HG03045 (cell line): Measurements from ENCODE around the gene ICAM2.
"Not testable (repeated sequence)": the region's sequence is repeated elsewhere in the genome, so short reads cannot be mapped to it uniquely, and the experiment has no call there.

Source experiments
- ATAC-seq: cut with Tn5 transposase; IDR thresholded peaks from one replicate; pipeline ENCODE4 v1.9.1; 2021; ENCODE audit warnings: mild to moderate bottlenecking, moderate library complexity; ENCODE audit not compliant: unreplicated experiment

The ICAM2 gene

GRCh38 chr17:64015447-64015846, 5.0 kb downstream of the ICAM2 start:
- ATAC-seq = no peak

- no peak for ATAC-seq
These were observed 10.6 kb downstream of the ICAM2 start for GRCh38 chr17:64009571-64010402.

DNA sequence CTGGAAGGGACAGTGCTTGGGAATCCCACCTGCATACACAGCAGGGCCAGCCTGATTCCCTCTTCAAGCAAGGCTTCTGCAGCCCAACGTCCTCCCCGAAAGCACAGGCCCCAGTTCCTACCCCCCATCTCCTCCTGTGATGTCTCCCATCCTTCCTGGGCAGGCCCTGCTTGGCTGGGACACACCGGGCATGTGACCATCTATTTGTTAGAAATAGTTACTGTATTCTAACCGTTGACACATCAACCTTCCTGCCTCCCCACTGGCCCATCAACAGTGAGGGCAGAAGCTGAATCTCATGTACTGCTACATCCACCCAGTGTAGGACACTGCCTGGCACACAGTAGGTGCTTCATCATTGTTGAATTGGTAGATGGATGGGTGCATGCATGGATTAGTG, 11.6 kb downstream of the ICAM2 start:
- no peak for ATAC-seq

- no peak for ATAC-seq
These were observed 12.1 kb downstream of the ICAM2 start for GRCh38 chr17:64008346-64008745.

GRCh38 chr17:64007838-64008282, 12.6 kb downstream of the ICAM2 start:
- no peak for ATAC-seq

DNA sequence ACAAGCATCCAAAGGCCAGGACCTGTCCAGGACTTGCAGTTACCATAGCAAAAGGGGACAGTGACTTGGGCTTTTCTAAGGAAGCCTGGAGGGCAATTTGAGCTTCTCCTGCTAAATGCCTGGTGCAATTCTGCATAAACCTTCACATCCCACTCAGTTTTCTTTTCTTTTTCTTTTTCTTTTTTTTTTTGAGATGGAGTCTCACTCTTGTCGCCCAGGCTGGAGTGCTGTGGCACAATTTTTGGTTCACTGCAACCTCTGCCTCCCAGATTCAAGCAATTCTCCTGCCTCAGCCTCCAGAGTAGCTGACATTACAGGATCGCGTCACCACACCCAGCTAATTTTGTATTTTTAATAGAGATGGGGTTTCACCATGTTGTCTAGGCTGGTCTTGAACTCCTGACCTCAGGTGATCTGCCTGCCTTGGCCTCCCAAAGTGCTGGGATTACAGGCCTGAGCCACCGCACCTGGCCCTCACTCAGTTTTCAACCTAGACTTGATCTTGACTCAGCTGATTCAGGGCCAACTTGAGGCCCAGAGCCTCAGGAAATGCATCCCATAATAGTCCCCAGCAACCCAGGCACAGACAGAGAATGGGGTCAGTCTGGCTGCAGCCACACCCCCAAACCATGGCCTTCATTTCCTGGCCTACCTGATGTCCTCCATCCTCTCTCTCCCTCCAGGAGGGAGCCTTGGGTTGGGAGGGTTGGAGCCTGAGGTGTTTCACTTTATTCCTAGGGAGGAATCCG, 13.2 kb downstream of the ICAM2 start:
- ATAC-seq = not testable (repeated sequence)

GRCh38 chr17:64006361-64007088, 13.9 kb downstream of the ICAM2 start:
- no peak for ATAC-seq

DNA sequence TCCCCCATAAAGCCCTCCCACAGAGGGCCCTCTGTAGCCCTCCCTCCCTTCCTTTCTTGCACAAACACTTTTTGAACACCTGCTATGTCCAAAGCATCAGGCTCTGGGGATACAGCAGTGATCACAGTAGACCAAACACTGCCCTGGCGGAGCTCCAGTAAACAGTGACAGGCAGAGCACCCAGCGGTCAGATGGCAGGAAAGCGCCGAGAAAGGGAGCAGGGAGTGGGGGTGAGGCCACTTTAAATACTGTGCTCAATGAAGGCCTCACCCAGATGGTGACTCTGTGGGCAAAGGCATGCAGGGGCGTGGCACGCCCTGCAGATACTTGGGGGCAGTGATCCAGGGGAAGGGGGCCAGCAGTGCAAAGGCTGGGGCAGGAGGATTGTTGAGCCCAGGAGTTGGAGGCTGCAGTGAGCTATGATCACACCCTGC, 14.7 kb downstream of the ICAM2 start:
- ATAC-seq = no peak

DNA sequence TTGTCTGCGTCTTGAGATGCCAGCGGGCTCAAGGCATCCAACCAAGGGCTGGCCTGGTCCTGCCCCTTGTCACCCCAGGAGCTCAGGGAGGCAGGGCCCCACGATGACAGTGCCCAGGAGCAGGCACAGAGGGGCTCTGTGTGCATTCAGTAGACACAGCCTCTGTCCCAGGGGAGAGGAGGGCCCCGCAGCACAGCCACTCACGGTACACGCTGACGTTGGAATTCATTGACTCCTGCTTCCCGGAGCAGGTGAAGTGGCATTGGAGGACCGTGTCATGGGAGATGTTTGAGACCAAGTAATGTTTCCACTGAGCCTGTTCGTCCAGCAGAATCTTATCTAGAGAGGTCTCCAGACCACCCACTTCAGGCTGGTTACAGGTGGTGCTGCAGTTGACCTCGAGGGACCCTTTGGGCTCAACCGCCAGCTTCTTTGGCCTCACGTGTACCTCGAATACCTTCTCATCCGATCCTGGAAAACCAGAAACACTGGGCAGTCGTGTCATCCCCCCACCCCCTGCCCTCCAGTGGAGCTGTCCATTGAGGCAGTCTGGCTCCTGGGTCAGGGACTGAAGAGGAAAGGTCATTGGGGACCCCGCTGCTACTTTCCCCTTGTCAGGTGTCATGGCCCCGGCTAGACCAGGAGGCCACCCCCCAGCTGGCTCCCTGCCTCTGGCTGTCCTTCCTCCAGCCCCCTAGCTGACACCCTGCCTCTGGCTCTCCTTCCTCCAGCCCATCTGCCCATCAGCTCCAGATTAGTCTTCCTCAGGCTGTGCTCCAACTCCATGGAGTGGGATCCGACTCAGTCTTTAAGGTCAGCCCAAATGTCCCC, 15.3 kb downstream of the ICAM2 start:
- ATAC-seq = no peak

DNA sequence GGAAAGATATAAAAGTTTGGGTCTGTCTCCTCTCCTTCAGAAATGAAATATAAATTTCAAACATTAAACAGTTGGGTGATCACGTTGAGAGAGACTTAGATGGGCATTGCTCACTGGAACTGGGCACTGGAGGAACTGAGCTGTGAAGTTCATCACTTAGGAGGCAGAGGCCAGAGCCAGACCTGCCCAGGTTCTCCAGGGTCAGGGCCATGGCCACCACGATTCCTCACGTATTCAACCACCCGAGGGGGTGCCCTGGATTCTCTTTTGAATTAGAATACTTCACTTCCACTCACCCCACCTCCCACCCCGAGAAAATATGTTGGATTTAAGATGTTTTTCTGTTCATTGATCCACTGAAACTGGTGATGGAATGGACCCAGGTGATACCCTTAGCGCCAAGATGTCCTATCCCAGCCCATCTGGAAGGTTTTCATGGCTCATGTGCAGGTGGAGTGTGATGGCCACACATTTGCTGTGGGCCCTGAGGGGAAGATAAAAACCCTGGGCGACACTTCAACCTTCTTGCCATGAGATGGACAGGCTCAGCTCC, 16.1 kb downstream of the ICAM2 start:
- ATAC-seq = no peak

DNA sequence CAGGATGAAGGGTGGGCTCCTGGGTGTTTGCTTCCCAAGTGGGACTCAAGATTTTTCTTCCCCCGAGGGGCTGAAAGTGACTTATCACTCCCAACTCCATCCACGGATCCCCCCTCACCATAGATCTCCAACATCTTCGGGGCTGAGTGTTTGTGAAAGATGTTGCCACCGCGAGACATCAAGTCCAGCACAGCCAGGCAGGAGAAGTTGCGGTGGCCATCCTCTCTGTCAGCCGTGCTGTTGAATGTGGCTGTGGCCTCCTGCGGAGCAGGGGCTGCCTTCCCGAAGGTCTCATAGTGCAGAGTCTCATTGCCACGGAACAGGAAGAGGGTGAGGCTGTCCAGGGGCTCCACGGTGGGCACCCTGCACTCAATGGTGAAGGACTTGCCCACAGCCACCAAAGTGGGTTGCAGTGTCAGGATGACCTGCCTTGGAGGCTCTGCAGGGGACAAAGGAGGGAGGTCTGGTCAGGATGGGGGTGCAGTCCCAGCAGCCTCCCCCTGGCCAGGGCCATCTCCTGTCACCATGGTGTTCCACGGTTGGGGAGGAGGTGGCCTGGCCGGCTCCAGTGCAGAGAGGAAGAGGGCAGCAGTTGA, 16.8 kb downstream of the ICAM2 start:
- ATAC-seq = no peak

GRCh38 chr17:64002658-64003525, 17.5 kb downstream of the ICAM2 start:
- no peak for ATAC-seq

- ATAC-seq = no peak
These were observed 18.5 kb downstream of the ICAM2 start for GRCh38 chr17:64001763-64002529.

- no peak for ATAC-seq
These were observed 19.3 kb downstream of the ICAM2 start for GRCh38 chr17:64001091-64001579.

DNA sequence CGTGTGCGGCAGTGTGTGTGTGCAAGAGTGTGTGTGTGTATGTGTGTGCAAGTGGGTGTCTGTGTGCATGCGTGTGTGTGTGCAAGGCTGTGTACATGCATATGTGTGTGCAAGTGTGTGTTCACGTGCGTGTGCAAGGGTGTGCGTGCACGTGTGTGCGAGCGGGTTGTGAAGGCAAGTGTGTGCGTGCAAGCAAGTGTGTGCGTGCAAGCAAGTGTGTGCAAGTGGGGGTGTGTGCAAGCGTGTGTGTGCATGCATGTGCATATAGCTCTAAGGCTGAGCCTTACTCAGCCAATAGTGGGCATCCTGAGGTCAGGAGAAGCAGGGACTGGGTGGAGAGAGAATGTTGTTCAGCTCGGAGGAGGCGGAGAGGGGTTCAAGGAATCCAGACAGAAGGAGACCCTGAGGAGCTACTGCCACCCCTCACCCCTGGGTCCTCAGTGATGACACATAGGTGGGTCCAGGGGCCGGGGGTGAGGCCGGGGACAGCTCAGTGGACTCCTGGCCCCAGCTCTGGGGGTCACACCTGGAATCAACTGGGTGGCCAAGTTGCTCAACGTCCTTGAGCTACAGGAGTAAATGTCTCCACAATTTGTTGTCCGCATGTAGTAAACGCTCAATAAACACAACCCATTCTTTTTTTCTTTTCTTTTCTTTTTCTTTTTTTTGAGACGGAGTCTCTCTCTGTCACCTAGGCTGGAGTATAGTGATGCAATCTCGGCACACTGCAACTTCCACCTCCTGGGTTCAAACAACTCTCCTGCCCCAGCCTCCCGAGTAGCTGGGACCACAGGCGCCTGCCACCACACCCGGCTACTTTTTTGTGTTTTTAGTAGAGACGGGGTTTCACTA, 20.5 kb downstream of the ICAM2 start:
- ATAC-seq = no peak

GRCh38 chr17:63998721-63999679, 21.4 kb downstream of the ICAM2 start:
- no peak for ATAC-seq
